GM21619 (cell line): ENCODE results near the gene TMEM39A.

Experiments
- ATAC-seq: cut with Tn5 transposase; IDR thresholded peaks from one replicate; pipeline ENCODE4 v1.9.1; 2021; ENCODE audit not compliant: unreplicated experiment

TMEM39A gene

GRCh38 chr3:119456469-119456868, 6.9 kb downstream of the TMEM39A start:
- ATAC-seq: no peak

GRCh38 chr3:119453822-119454221, 9.6 kb downstream of the TMEM39A start:
- ATAC-seq: no peak

GRCh38 chr3:119444590-119444989, 18.8 kb downstream of the TMEM39A start:
- no peak for ATAC-seq

GRCh38 chr3:119443179-119443578, 20.2 kb downstream of the TMEM39A start:
- ATAC-seq: no peak

- ATAC-seq: no peak
These were observed 25.6 kb downstream of the TMEM39A start for GRCh38 chr3:119437691-119438258.

- ATAC-seq: no peak
These were observed 26.4 kb downstream of the TMEM39A start for GRCh38 chr3:119436977-119437376.

GRCh38 chr3:119434703-119435102, 28.7 kb downstream of the TMEM39A start:
- ATAC-seq: no peak

- ATAC-seq: no peak
These were observed 29.6 kb downstream of the TMEM39A start for GRCh38 chr3:119433613-119434325.

- no peak for ATAC-seq
These were observed 34.9 kb downstream of the TMEM39A start for GRCh38 chr3:119428538-119428937.

- no peak for ATAC-seq
These were observed 35.7 kb downstream of the TMEM39A start for GRCh38 chr3:119427669-119428068.

- ATAC-seq: no peak
These were observed 43.2 kb downstream of the TMEM39A start for GRCh38 chr3:119420196-119420595.

- ATAC-seq: no peak
These were observed 44.8 kb downstream of the TMEM39A start for GRCh38 chr3:119418641-119419040.

GRCh38 chr3:119417771-119418512, 45.5 kb downstream of the TMEM39A start:
- ATAC-seq: no peak

- no peak for ATAC-seq
These were observed 46.5 kb downstream of the TMEM39A start for GRCh38 chr3:119416873-119417272.

- no peak for ATAC-seq
These were observed 49.7 kb downstream of the TMEM39A start for GRCh38 chr3:119413603-119414280.

GRCh38 chr3:119409844-119410243, 53.6 kb downstream of the TMEM39A start:
- no peak for ATAC-seq

- no peak for ATAC-seq
These were observed 55.0 kb downstream of the TMEM39A start for GRCh38 chr3:119408243-119408950.

GRCh38 chr3:119405315-119405714, 58.1 kb downstream of the TMEM39A start:
- no peak for ATAC-seq

- ATAC-seq: no peak
These were observed 60.2 kb downstream of the TMEM39A start for GRCh38 chr3:119403201-119403600.

GRCh38 chr3:119402791-119403190, 60.6 kb downstream of the TMEM39A start:
- no peak for ATAC-seq
